GM18508 (cell line): Measurements from ENCODE around the gene MTG2.

Experiments
- ATAC-seq: cut with Tn5 transposase; IDR thresholded peaks from one replicate; pipeline ENCODE4 v1.9.1; 2021; ENCODE audit warnings: moderate number of reproducible peaks; ENCODE audit not compliant: insufficient read depth, unreplicated experiment

The MTG2 gene

DNA sequence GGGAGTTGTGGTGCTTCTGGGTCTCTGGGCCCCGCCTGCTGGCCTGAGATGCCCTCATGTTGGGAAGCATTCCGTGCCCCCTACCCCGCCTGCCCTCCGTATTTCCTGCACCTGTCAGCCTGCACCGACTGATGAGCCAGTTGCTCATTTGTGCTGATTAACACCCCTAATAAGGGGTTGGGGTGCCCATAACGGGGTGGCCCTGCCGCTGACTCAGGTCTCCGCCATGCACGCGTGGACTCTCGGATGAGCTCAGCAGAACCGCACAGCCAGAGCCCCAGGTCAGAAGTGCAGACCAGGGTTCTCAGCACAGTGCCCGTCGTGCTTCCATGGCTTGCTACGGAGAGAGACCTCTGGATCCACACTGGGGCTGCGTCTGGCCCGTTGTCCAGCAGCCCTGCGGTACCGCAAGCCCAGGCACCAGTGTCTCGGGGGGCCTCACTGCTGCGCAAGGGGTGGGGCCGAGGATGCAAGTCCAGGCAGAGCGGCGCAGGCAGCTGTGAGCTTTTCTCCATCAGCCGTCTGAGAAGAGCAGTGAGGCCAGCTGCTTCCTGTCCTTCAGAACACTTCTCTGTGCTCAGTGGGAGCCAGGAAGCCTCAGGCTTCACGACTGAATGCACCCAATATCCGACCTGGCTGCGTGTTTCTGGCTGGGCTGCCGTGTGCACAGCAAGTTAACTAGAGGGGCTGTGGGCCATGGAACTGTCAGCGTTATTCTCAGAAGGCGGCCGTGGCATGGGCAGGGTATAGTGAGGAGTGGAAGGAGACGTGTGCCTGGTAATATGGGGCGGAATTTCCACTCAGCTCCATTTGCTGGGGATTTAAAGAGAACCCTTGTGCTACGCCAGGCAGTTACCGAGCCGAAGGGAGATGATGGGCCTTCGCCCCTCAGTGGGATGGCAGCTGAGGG, 18.6 kb downstream of the MTG2 start:
- ATAC-seq: no peak

DNA sequence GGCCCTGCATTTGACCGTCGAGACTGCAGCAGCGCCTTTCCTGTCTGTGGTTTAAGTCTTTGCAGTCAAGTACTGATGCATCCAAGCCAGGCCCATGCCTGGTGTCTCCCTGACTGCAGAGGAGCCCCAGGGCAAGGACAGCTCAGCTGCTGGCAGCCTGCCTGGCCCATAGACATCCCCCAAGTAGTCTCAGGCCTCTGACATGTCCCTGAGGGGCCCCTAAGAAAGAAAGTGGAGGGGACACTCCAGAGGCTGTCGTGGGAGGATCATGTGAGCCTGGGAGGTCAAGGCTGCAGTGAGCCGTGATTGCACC, 19.2 kb downstream of the MTG2 start:
- no peak for ATAC-seq

DNA sequence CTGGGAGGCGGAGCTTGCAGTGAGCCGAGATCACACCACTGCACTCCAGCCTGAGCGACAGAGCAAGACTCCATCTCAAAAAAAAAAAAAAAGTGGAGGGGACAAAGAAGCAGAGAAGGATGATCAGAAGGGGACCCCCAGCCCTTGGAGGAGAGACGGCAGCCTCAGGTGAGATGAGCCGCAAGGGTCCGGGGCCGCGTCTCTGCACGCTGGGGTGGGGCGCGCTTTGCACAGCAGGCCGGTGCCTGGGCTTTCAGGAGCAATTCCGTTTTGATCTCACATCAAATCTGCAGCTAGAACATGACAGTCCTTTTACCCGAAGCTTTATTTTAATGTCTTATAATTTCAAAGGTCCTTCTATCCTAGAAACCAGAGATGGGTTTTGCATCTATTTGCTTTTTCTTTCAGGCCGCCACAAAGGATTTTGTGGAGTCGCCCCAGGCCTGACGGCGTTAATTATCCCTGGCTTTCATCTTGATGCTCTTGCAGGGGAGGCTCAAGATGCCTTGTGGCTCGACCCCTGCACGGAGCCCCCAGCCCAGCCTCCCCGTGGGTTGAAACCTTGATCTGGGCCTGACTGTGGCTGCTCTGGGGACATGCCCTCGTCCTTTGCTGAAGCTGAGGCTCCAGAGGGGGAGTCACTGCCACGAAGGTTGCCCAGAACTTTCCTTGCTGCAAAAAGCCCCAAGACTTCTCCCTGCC, 20.0 kb downstream of the MTG2 start:
- no peak for ATAC-seq

DNA sequence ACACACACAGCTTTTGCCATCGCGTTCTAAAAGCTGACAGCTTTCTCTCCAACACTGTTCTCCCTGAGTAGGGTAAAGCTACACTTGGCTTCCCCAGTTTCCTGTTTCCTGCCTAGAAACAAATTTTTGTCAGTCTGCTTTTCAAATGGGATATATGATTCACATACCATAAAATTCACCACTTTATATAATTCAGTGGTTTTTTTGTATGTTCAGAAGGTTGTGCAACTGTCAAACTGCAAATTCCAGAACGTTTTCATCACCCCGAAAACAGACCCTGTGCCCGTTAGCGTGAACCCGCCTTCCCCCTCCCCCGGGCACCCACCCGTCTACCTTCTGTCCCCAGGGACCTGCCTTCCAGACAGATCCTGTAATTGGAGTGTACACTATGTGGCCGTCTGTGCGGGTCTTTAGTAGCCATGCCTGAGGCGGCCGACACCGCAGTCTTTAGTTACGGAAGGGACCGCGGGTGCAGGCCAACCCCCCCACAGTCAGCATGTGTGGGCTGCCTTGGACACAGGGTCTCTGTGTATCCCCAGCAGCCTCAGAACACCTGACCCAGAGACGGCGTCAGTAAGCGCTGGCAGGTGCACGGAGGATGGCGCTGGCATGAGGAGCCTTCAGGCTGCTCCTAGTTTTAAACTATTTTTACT, 20.7 kb downstream of the MTG2 start:
- ATAC-seq: no peak

DNA sequence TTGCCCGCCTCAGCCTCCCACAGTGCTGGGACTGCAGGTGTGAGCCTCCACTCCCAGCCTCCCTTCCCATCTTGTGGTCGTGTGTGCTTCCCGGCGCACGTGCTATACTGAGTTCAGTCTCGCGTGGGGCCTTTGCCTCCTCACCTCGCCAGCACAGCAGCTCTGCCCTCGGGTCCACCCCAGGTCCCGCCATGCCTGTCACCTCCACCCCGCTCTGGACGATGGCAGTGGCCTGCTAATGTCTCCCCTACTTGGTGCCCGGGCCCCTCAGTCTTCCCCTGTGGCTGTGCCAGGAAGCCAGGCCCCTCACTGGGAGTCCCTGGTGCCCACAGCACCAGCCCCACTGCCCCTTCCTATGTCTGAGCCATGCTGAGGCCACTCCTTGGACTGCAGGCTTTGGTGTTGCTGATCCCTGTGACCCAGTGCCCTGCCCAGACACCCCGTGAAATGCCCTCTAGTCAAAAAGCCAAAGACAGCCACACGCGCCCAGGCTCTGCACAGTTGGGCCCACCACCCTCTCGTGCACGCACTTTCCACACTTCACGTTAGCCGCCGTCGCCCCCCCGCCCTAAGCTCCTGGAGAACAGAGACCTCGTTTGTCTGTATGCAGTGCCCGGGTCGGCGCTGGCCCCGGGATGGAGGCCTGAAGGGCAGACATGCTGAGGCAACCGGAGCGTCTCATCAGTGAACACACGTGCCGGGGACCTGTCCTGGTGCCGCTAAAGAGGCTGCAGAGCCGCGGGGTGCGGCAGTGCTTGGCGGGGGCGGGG, 23.0 kb downstream of the MTG2 start:
- ATAC-seq: no peak

DNA sequence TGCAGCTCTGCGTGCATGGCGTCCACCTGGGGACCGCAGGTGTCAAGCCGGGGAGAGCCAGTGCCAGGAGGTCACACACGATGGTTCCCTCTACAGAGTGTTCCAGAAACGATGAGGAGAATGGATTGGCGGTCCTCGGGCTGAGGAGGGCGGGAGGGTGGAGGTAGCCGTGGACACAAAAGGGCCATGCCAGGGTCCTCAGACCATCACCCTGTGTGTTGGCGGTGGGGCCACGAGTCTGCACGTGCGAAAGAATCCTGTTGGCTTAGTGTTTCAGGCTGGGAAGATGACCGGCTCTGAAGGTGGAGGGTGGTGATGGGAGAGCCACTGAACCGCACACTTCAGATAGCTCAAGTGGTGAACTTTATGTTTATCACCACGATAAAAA, 23.6 kb downstream of the MTG2 start:
- ATAC-seq: no peak

DNA sequence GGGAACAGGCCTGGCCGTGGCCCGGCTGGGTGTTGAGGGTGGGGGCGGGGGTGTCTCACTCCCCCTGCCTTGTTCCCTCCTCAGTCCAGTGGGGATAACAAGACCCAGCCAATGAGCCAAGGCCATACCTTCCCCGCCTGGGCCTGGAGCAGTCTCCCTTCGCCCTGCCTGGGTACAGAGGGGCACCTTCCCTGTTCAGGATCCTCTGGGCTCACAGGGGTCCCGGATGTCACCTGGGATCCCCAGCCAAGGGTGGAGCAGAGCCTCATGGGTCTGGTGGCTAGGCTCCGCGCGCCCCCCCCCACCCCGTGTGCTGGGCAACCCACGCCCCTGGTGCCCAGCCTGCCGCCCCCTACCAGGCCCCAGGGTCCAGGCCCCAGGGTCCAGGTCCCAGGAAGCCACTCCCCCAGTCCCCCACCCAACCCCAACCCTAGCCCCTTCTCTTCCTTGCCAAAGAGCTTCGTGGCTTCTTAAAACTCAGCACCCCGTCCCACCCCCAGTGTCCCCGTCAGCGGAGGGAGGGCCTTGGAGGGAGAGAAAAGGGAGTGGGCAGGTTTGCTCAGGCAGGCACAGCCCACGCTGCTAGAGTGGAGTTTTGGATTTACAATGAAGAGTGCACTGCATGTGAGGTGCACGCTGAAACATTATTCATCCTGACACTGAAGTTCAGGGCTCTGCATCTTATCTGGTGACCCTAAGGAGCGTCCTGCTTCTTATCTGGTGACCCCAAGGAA, 25.4 kb downstream of the MTG2 start:
- ATAC-seq: no peak

DNA sequence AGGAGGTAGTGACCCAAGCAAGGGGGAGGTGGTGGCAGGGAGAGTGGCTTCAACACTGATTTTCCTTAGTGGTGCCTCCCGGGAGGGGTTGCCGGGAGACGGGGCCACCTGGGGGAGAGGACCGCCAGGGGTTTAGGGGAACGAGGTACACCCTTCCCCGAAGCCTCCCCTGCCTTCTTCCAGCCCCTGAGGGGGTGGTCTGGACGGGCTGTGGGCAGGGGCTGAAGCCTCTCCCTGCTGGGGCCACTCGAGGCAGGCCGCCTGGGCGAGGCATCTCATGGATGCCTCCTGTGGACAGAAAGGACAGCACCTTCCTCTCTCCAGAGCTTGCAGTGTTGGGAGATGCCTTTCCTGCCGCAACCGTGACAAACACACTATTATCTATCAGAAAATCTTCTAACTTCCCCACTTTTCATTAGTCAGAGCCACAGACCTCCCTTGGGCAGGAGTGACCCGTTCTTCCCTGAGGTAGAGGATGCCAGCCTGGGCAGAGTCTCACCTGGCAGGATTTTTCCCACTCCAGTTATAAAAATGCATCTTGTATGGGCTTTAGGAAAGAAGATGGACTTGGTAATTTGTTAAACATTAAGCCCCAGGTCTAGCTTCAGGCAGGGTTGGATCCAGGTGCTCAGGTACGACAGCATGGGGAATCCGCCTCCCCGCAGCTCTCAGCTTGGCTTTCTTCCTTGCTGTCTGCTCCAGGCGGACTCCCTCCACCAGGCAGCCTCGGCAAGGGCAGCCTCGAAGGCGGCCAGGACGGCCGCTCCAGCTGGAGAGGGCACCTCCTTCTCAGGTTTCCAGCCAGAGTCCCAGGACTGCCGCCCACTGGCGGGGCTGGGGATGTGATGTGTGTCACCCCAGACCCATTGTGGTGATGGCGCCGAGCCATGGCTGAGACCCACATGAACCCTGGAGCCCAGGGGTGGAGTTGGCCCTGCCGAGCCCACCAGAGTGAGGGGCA, 26.2 kb downstream of the MTG2 start:
- no peak for ATAC-seq

DNA sequence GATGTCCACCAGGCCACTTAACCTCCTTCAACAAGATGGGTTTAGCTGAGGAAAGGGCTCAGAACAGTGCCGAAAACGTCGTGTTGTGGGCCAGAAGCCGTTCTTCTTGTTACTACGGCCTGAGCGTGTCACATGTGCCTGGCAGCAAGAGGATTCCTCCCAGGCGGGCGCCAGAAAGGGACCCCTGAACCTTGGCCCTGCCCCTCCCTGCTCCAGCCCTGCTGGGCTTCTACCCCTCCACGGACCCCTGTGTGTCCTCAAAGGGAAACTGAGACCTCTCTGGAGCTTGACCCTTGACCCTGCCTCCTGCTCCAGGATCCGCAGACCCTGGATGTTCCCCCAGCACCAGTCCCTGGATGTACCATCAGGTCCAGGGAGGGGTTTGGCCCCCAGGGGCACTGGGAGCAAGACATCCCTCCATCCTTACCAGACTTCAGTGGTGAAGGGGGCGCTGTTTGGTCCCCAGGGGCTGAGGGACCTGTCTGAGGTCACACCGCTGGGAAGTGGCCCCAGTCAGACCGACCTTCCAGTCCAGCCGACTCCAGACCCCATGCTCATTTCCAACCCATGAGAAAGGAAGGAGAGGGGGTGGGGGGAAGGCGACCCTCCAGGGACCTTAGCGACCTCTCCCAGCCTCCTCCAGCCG, 27.1 kb downstream of the MTG2 start:
- no peak for ATAC-seq

DNA sequence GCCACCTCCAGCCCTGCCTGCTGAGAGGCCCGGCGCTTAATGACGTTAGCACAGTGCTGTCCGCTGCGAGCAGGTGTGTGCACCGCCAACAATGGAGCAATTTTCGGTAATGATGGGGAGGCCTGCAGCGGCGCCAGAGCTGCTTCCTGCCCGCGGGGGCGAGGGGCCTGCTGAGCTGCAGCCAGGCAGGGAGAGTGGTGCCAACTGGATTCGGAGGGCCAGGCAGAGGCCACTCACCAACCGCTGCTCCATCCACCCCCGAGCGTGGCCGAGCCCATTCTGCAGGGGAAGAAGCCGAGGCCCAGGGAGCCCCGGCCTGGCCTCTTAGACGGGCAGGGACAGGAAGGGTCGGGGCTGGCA, 27.6 kb downstream of the MTG2 start:
- no peak for ATAC-seq

DNA sequence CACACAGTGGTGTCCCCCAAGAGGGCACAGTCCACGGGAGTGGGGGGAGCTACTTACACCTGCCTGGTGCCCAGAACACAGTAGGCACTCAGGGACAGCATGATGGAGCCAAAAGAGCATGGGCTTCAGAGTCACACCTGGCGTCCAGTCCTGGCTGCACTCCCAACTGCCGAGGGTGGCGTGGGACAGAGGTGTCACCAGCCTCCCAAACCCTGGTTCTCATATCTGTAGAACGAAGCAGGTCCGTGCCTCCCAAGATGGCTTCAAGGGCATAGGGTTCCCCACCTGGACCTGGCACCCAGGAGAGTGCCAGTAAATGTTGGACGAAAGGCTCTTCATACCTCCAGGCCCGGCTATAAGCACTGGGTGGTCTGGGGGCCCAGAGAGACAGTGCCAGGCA, 28.4 kb downstream of the MTG2 start:
- ATAC-seq: no peak

DNA sequence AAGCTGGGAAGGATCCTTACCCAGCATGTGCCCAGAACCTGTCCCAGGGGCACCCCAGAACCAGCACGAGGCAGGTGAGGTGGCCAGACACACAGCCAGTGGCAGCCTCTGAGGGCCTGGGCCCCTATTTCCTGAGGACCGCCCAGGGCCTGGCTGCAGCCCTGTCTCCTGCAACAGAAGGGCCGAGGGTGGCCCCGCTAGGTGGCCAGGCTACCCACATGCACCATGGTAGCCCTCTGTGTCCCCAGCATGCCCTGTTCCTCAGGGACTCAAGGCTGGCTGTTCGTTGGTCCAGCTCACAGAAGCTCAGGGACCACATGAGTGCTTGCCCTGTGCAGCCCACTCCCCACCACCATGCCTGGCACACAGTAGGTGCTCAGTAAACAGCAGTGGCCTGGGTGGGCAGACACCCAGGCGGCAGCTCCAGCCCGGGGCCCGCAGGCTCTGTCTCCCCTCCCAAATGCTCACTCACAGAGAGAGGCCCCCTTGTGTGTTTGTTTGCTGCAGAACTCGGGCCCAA, 29.0 kb downstream of the MTG2 start:
- ATAC-seq: no peak

DNA sequence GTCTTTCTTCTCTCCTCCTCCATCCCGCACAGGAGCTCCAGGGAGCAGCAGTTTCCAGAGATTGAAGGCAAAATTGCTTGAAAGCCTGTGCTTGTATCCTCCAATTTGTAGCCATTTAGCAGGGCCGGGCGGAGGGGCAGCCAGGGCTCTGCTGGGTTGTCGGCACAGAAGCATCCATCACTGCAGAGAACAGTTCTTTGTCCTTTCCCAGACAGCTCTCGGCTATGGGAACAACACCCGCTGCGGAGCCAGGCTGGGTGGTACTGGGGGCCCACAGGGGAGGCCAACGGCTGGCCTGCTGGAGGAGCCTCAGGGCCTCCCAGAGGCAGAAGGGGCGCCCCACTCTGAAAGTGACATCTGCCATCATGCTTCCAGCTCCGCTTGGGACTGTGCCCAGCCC, 29.5 kb downstream of the MTG2 start:
- ATAC-seq: no peak

DNA sequence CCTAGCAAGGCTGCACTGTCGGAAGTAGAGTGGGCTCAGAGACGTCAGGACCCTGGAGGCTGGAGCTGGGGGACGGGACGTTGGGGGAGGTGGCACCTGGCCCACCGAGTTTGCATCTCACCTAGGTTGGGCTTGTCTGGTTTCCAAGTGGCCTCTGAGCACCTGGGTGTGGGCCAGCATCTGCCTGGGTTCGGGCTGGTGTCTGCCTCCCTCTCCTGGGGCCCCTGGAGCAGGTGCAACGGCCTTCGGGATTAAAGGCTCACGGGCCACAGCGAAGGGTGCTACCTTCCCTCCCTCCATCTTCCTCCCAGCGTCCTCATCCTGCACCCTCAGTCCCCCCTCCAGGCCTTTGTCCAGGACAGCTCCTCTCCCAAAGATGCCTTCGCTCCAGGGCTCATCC, 31.2 kb downstream of the MTG2 start:
- ATAC-seq: no peak

DNA sequence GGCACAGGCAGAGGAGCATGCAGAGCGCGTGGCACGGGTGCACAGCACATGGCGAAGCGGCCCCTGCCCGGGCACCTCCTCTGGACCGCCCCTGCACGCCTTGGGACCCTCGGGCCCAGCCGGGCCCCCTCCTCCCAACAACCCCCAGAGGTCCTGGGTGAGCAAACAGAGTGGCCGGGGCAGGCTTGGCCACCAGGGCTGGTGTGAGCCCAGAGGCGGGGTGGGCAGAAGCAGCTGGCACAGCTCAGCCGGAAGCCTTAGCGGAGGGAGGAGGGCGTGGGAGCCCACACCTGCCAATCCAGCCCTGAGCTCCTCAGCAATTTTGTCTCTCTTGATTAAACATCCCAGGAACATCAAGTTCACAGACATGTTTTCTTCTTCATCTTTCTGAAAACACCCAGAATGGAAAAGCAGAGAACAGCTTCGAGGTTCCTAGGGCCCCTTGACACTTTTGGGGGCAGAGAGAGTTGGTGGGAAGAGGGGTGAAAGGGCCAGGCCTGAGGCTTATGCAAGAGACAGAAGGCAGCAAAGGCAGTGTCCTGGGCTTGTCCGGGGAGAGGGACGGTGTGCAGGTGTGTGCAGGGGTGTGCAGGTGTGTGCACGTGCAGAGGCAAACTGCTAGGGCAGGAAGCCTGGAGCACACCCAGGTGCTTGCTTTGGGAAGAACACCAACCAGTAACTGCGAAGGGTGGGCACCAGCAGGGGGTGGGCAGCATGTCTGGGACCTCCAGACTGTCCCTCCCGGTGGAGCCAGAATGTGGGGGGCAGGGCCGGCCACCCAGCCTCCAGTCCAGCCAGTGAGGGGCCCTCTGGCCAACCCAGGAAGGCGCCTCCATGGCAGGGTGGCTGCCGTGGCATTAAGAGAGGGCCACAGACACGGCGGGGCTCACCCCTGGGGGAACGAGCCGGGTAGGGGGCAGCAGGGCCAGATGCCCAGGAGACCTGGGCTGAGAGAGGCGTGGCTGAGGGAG, 32.5 kb downstream of the MTG2 start:
- ATAC-seq: no peak

DNA sequence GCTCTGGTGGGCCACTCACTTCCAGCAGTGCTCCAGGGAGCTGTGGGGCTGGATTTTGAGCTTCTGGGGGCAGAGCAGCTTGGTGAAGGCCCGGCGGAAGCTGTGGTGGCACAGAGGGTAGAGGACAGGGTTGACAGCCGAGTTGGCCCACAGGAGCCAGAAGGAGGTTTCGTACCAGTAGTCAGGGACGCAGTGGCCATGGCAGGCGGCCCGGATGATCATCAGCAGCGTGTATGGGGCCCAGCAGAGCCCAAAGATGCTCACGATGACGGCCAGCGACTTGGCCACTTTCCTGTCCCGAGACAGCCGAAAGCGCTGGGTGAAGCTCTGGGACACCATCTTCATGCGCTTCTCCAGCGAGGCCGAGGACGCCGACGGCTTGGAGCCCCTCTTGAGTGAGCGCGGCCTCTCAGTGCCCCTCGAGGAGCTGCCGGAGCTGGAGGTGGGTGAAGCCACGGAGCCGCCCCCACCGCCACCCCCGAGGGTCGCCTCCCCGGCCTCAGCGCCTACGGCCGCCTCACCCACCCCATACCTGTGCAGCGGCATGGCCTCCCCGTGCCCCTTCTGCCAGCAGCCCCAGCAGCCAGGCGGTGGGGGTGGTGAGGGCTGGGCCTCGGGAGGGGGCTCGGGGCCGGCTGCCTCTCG, 33.3 kb downstream of the MTG2 start:
- no peak for ATAC-seq
